Measurements from ENCODE around the gene POLR1G. TPM values are rescaled to one million over a fixed set of nuclear protein-coding genes. Genes with fewer than 3 reads are reported as not detected.

Gene POLR1G
- total RNA-seq, 2 experiments from 2014 or later: 0.16 to 0.28 TPM

GRCh38 chr19:45363861-45364459, 42.5 kb upstream of the POLR1G start:
- Histone ChIP-seq H3K4me3 (ENCODE audit: low read length) (no peak overlapping the region), H3K9me3 (ENCODE audit: control insufficient read depth in 1 of 2, insufficient read depth in 1 of 2, low read length in 2 of 2) (no peaks in the 10 kb centered on the region), H3K27me3 (ENCODE audit: control insufficient read depth in 1 of 2, insufficient read depth in 2 of 2, low read length in 2 of 2) (no peaks in the 10 kb centered on the region), H3K36me3 (ENCODE audit: insufficient read depth, low read length) (peaks cover 9% of the 10 kb centered on the region), H3K27ac (ENCODE audit: low read depth in 1 of 2, low read length in 2 of 2) (no peak overlapping the region), H3K4me1 (ENCODE audit: insufficient read depth, low read length) (peaks cover 4% of the 10 kb centered on the region)
- no peak overlapping the region for H3K4me3 Mint-ChIP-seq
- CTCF ChIA-PET: no interaction called here
- no peak for ATAC-seq (ENCODE audit: poor library complexity)
- POLR2A ChIA-PET: no interaction called here
- H3K4me1 Mint-ChIP-seq (ENCODE audit: low read depth): no peaks in the 10 kb centered on the region
- intact Hi-C loops (cut with DNase I, micrococcal nuclease): no loop called here
- TF ChIP-seq CTCF (IDR thresholded peaks at IDR 0.05): no peak
- DNase-seq: peak in 1 of 14 experiments; percentile 20
- peaks cover 21% of the 10 kb centered on the region for H3K36me3 Mint-ChIP-seq (ENCODE audit: low read depth)
- no peaks in the 10 kb centered on the region for H3K27me3 Mint-ChIP-seq
- H3K27ac Mint-ChIP-seq: no peak overlapping the region
- H3K9me3 Mint-ChIP-seq: no peaks in the 10 kb centered on the region

GRCh38 chr19:45364696-45365095, 41.7 kb upstream of the POLR1G start:
- Mint-ChIP-seq H3K9me3 (no peaks in the 10 kb centered on the region), H3K4me1 (ENCODE audit: low read depth) (no peaks in the 10 kb centered on the region), H3K36me3 (ENCODE audit: low read depth) (peaks cover 20% of the 10 kb centered on the region), H3K27ac (no peak overlapping the region), H3K27me3 (no peaks in the 10 kb centered on the region), H3K4me3 (no peak overlapping the region)
- no peak for TF ChIP-seq CTCF (IDR thresholded peaks at IDR 0.05)
- H3K27ac ChIP-seq (ENCODE audit: low read depth in 1 of 2, low read length in 2 of 2): no peak overlapping the region
- H3K9me3 ChIP-seq (ENCODE audit: control insufficient read depth in 1 of 2, insufficient read depth in 1 of 2, low read length in 2 of 2): no peaks in the 10 kb centered on the region
- peaks cover 11% of the 10 kb centered on the region for H3K4me1 ChIP-seq (ENCODE audit: insufficient read depth, low read length)
- no peaks in the 10 kb centered on the region for H3K27me3 ChIP-seq (ENCODE audit: control insufficient read depth in 1 of 2, insufficient read depth in 2 of 2, low read length in 2 of 2)
- CTCF ChIA-PET: no interaction called here
- H3K36me3 ChIP-seq (ENCODE audit: insufficient read depth, low read length): peaks cover 9% of the 10 kb centered on the region
- intact Hi-C loops (cut with DNase I, micrococcal nuclease): no loop called here
- ATAC-seq (ENCODE audit: poor library complexity) (no peak), DNase-seq (peak in 1 of 14 experiments; percentile 12)
- POLR2A ChIA-PET: no interaction called here
- no peak overlapping the region for H3K4me3 ChIP-seq (ENCODE audit: low read length)

GRCh38 chr19:45368127-45368526, 38.3 kb upstream of the POLR1G start:
- Mint-ChIP-seq H3K9me3 (no peaks in the 10 kb centered on the region), H3K4me1 (ENCODE audit: low read depth) (peaks cover 7% of the 10 kb centered on the region), H3K36me3 (ENCODE audit: low read depth) (peaks cover 4% of the 10 kb centered on the region), H3K27ac (no peak overlapping the region), H3K4me3 (peak overlapping the region; percentile 51), H3K27me3 (no peaks in the 10 kb centered on the region)
- Histone ChIP-seq H3K9me3 (ENCODE audit: control insufficient read depth in 1 of 2, insufficient read depth in 1 of 2, low read length in 2 of 2) (no peaks in the 10 kb centered on the region), H3K27ac (ENCODE audit: low read depth in 1 of 2, low read length in 2 of 2) (no peak overlapping the region), H3K4me3 (ENCODE audit: low read length) (no peak overlapping the region), H3K36me3 (ENCODE audit: insufficient read depth, low read length) (peaks cover 6% of the 10 kb centered on the region), H3K27me3 (ENCODE audit: control insufficient read depth in 1 of 2, insufficient read depth in 2 of 2, low read length in 2 of 2) (no peaks in the 10 kb centered on the region), H3K4me1 (ENCODE audit: insufficient read depth, low read length) (peaks cover 26% of the 10 kb centered on the region)
- ATAC-seq (ENCODE audit: poor library complexity) (no peak), DNase-seq (no peak)
- TF ChIP-seq CTCF (IDR thresholded peaks at IDR 0.05): no peak
- ChIA-PET CTCF (no interaction called here), POLR2A (no interaction called here)
- intact Hi-C loops (cut with DNase I, micrococcal nuclease): no loop called here
